ENCODE measurements around the gene KCTD4.
"Not testable (repeated sequence)": the region's sequence is repeated elsewhere in the genome, so short reads cannot be mapped to it uniquely, and the experiment has no call there.

Gene KCTD4

DNA sequence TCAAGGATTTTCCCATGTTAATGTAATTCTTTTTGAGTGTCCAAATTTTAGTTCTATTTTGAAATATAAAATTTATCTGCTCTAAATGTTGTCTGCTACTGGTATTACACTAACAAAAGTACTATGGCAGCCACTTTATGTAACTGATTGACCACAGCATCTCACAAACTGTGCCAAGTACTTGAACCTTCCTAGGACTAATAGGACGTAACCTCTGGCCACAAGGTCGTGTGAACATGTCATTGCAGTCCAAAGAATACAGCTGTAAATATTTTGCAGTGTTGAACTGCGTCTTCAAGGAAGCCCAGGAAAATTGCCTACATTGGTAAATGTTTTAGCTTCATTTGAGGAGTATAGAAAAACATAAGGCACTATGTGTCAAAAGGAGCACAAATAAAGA, 1.9 kb downstream of the KCTD4 start:
- Histone ChIP-seq H3K36me3 (ENCODE audit: control insufficient read depth, insufficient read depth, low read length) (no peaks in the 10 kb centered on the region), H3K4me3 (ENCODE audit: insufficient read depth, low read depth, low read length, poor library complexity, severe bottlenecking) (no peak overlapping the region), H3K4me1 (ENCODE audit: control insufficient read depth, insufficient read depth, low read length, poor library complexity, severe bottlenecking) (no peaks in the 10 kb centered on the region), H3K27ac (ENCODE audit: insufficient read depth, low read length, poor library complexity, severe bottlenecking) (no peak overlapping the region), H3K9me3 (ENCODE audit: control insufficient read depth, low read length) (no peaks in the 10 kb centered on the region), H3K27me3 (replicated peaks; ENCODE audit: control insufficient read depth, insufficient read depth, low read length, poor library complexity, severe bottlenecking) (no peaks in the 10 kb centered on the region)
- no peak for DNase-seq

DNA sequence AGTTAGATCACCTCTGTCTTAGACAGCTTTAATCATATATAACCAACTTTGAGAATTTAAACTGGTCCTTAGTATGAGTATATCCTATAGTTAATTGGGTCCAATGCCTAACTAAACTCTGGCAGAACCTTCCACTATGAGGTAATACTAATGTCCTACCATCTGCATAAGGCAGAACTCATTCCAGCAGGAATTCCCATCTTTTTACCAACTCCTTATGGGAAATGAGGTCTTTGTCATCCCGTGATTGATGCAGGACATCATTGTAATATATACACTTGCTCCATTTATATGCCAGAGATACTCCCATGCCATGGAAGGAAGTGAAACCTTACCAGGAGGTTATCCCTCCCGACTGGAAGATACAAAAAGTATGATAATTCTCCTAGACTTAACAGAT, 2.8 kb downstream of the KCTD4 start:
- Histone ChIP-seq H3K27me3 (replicated peaks; ENCODE audit: control insufficient read depth, insufficient read depth, low read length, poor library complexity, severe bottlenecking) (no peaks in the 10 kb centered on the region), H3K4me1 (ENCODE audit: control insufficient read depth, insufficient read depth, low read length, poor library complexity, severe bottlenecking) (no peaks in the 10 kb centered on the region), H3K9me3 (ENCODE audit: control insufficient read depth, low read length) (no peaks in the 10 kb centered on the region), H3K27ac (ENCODE audit: insufficient read depth, low read length, poor library complexity, severe bottlenecking) (no peak overlapping the region), H3K4me3 (ENCODE audit: insufficient read depth, low read depth, low read length, poor library complexity, severe bottlenecking) (no peak overlapping the region), H3K36me3 (ENCODE audit: control insufficient read depth, insufficient read depth, low read length) (no peaks in the 10 kb centered on the region)
- no peak for DNase-seq

DNA sequence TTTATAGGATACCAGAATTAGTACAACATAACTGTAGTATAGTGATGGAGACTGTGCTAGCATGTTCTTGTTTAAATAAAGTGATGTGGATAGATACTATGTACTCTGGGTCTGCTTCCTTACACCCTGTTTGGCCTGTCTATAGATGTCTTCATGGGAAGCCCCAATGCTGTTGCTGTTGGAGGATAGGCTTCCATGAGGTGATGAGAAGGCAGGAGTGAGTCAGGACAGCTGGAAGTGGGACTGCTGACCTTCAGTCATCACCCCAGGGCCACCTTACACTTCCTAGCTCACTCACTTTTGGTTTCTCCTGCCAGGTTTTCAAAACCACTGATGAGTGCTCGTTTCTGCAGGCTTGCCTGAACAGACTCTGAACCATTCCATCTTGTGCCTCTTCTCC, 4.2 kb downstream of the KCTD4 start:
- Histone ChIP-seq H3K4me3 (ENCODE audit: insufficient read depth, low read depth, low read length, poor library complexity, severe bottlenecking) (no peak overlapping the region), H3K27ac (ENCODE audit: insufficient read depth, low read length, poor library complexity, severe bottlenecking) (no peak overlapping the region), H3K36me3 (ENCODE audit: control insufficient read depth, insufficient read depth, low read length) (no peaks in the 10 kb centered on the region), H3K4me1 (ENCODE audit: control insufficient read depth, insufficient read depth, low read length, poor library complexity, severe bottlenecking) (no peaks in the 10 kb centered on the region), H3K27me3 (replicated peaks; ENCODE audit: control insufficient read depth, insufficient read depth, low read length, poor library complexity, severe bottlenecking) (no peaks in the 10 kb centered on the region), H3K9me3 (ENCODE audit: control insufficient read depth, low read length) (no peaks in the 10 kb centered on the region)
- DNase-seq = no peak

DNA sequence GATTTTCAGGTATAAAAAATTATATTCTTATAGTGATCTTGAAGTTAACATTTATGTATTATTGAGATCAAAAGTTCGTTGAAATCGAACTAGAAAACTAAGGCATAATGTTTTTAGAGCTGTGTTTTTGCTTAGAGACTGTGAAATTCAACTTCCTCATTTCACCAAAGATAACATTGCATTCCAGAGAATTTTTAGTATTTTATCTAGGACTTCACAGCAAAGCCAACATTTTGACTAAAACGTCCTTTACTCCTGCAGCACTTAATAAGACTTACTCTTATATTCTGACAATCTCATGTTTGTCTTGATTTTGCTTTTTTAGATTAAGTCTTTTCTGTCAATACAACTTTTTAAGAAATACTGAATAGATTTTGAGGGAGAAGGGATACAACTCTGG, 4.7 kb downstream of the KCTD4 start:
- DNase-seq = no peak
- Histone ChIP-seq H3K4me3 (ENCODE audit: insufficient read depth, low read depth, low read length, poor library complexity, severe bottlenecking) (no peak overlapping the region), H3K27ac (ENCODE audit: insufficient read depth, low read length, poor library complexity, severe bottlenecking) (no peak overlapping the region), H3K27me3 (replicated peaks; ENCODE audit: control insufficient read depth, insufficient read depth, low read length, poor library complexity, severe bottlenecking) (no peaks in the 10 kb centered on the region), H3K36me3 (ENCODE audit: control insufficient read depth, insufficient read depth, low read length) (no peaks in the 10 kb centered on the region), H3K9me3 (ENCODE audit: control insufficient read depth, low read length) (no peaks in the 10 kb centered on the region), H3K4me1 (ENCODE audit: control insufficient read depth, insufficient read depth, low read length, poor library complexity, severe bottlenecking) (no peaks in the 10 kb centered on the region)

DNA sequence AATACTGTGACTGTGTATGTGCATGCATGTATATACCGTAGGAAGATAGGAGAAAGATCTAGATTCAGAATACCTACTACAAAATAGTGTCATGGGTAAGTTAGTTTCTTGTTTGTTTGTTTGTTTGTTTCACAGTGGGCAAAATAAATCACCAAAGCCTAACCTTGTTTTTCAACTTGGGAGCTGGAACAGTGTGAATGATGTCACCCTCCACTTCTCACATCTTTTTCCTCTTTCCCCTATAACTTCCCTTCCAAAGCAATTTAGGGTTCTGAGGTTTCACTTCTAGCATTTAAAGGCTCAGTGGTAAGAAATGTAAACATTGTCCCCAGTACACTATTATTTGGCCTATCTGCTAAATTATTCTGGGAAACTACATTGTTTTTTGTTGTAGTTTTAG, 5.4 kb downstream of the KCTD4 start:
- H3K27ac ChIP-seq (ENCODE audit: insufficient read depth, low read length, poor library complexity, severe bottlenecking) = no peak overlapping the region
- H3K9me3 ChIP-seq (ENCODE audit: control insufficient read depth, low read length) = no peaks in the 10 kb centered on the region
- no peaks in the 10 kb centered on the region for H3K27me3 ChIP-seq (replicated peaks; ENCODE audit: control insufficient read depth, insufficient read depth, low read length, poor library complexity, severe bottlenecking)
- DNase-seq = no peak
- no peak overlapping the region for H3K4me3 ChIP-seq (ENCODE audit: insufficient read depth, low read depth, low read length, poor library complexity, severe bottlenecking)
- no peaks in the 10 kb centered on the region for H3K36me3 ChIP-seq (ENCODE audit: control insufficient read depth, insufficient read depth, low read length)
- H3K4me1 ChIP-seq (ENCODE audit: control insufficient read depth, insufficient read depth, low read length, poor library complexity, severe bottlenecking) = no peaks in the 10 kb centered on the region

DNA sequence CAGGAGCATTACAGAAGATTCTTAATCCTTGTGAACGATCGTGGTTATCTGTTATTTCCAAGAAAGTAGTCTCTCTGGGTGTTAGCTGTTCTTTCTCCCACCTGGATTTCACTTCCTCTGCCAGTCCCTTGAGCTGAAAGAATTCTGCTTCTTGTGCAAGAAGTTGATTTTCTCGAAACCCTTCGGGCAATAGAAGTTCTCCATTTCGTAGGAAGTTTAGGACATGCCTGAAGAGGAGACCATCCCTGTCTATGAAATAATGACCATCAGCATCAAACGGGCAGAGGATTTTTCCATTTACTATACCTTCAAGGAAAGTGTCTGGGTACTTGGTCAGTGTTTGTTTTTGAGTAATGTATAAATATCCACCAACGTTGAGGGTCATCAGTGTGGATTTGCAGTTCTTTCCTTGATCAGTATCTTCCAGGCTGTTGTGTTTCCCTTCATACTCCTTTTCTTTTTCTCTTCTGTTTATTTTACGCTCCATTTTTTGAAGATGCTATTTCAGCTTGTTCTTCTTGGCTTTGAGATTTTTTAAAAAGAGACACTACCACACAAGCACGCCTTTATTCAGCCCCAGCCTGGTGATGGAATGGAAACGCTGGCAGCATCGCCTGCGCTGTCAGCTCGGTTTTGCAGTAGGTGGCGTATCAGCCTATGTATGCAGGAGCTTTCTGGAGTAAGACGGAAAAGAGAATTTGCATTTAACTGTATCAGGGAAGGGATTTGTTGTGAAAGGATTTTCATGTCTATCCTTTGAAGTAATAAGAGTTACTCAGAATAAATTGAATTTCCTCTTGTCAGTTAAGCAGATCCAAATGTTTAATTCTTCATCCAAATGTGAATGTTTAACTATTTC, 6.5 kb downstream of the KCTD4 start:
- no peaks in the 10 kb centered on the region for H3K4me1 ChIP-seq (ENCODE audit: control insufficient read depth, insufficient read depth, low read length, poor library complexity, severe bottlenecking)
- no peak for DNase-seq
- H3K27ac ChIP-seq (ENCODE audit: insufficient read depth, low read length, poor library complexity, severe bottlenecking) = no peak overlapping the region
- H3K27me3 ChIP-seq (replicated peaks; ENCODE audit: control insufficient read depth, insufficient read depth, low read length, poor library complexity, severe bottlenecking) = no peaks in the 10 kb centered on the region
- no peak overlapping the region for H3K4me3 ChIP-seq (ENCODE audit: insufficient read depth, low read depth, low read length, poor library complexity, severe bottlenecking)
- H3K9me3 ChIP-seq (ENCODE audit: control insufficient read depth, low read length) = no peaks in the 10 kb centered on the region
- no peaks in the 10 kb centered on the region for H3K36me3 ChIP-seq (ENCODE audit: control insufficient read depth, insufficient read depth, low read length)

DNA sequence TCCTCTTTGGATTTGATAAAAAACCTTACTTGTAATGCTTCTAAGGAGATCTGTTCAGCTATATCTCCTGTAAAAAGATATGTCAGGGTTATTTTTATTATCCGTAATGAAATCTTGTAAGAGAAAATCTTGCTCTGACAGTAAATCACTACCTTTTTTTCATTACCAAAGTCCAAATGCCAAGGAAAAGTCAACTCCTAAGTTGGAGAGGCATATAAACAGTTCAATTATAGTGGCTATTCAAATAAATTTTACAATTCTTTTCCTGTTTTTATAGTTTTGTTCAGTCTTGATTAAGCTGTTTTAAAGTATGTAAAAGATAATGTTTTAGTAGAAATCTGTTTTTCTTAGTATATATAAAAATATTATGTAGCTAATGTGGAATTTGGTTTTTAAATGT, 9.0 kb downstream of the KCTD4 start:
- no peaks in the 10 kb centered on the region for H3K27me3 ChIP-seq (replicated peaks; ENCODE audit: control insufficient read depth, insufficient read depth, low read length, poor library complexity, severe bottlenecking)
- H3K9me3 ChIP-seq (ENCODE audit: control insufficient read depth, low read length) = no peaks in the 10 kb centered on the region
- no peaks in the 10 kb centered on the region for H3K4me1 ChIP-seq (ENCODE audit: control insufficient read depth, insufficient read depth, low read length, poor library complexity, severe bottlenecking)
- H3K4me3 ChIP-seq (ENCODE audit: insufficient read depth, low read depth, low read length, poor library complexity, severe bottlenecking) = no peak overlapping the region
- no peaks in the 10 kb centered on the region for H3K36me3 ChIP-seq (ENCODE audit: control insufficient read depth, insufficient read depth, low read length)
- no peak for DNase-seq
- no peak overlapping the region for H3K27ac ChIP-seq (ENCODE audit: insufficient read depth, low read length, poor library complexity, severe bottlenecking)

DNA sequence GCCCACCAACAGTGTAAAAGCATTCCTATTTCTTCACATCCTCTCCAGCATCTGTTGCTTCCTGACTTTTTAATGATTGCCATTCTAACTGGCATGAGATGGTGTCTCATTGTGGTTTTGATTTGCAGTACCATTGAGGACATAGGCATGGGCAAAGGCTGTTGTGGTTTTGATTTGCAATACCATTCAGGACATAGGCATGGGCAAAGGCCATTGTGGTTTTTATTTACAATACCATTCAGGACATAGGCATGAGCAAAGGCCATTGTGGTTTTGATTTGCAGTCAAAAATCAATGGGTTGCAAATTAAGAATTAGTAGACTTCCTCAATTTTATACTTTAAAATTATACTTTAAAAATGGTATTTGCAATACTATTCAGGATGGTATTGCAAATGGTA, 11.3 kb downstream of the KCTD4 start:
- H3K27ac ChIP-seq (ENCODE audit: insufficient read depth, low read length, poor library complexity, severe bottlenecking); H3K9me3 ChIP-seq (ENCODE audit: control insufficient read depth, low read length); DNase-seq; H3K36me3 ChIP-seq (ENCODE audit: control insufficient read depth, insufficient read depth, low read length); H3K27me3 ChIP-seq (replicated peaks; ENCODE audit: control insufficient read depth, insufficient read depth, low read length, poor library complexity, severe bottlenecking); H3K4me1 ChIP-seq (ENCODE audit: control insufficient read depth, insufficient read depth, low read length, poor library complexity, severe bottlenecking); H3K4me3 ChIP-seq (ENCODE audit: insufficient read depth, low read depth, low read length, poor library complexity, severe bottlenecking): not testable (repeated sequence)

DNA sequence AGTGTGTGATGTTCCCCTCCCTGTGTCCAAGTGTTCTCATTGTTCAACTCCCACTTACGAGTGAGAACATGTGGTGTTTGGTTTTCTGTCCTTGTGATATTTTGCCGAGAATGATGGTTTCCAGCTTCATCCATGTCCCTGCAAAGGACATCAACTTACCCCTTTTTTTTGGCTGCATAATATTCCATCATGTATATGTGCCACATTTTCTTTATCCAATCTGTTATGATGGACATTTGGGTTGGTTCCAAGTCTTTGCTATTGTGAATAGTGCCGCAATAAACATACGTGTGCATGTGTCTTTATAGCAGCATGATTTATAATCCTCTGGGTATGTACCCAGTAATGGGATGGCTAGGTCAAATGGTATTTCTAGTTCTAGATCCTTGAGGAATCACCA, 11.8 kb downstream of the KCTD4 start:
- not testable (repeated sequence) for H3K4me1 ChIP-seq (ENCODE audit: control insufficient read depth, insufficient read depth, low read length, poor library complexity, severe bottlenecking); H3K27ac ChIP-seq (ENCODE audit: insufficient read depth, low read length, poor library complexity, severe bottlenecking); H3K9me3 ChIP-seq (ENCODE audit: control insufficient read depth, low read length); H3K4me3 ChIP-seq (ENCODE audit: insufficient read depth, low read depth, low read length, poor library complexity, severe bottlenecking); DNase-seq; H3K36me3 ChIP-seq (ENCODE audit: control insufficient read depth, insufficient read depth, low read length); H3K27me3 ChIP-seq (replicated peaks; ENCODE audit: control insufficient read depth, insufficient read depth, low read length, poor library complexity, severe bottlenecking)

DNA sequence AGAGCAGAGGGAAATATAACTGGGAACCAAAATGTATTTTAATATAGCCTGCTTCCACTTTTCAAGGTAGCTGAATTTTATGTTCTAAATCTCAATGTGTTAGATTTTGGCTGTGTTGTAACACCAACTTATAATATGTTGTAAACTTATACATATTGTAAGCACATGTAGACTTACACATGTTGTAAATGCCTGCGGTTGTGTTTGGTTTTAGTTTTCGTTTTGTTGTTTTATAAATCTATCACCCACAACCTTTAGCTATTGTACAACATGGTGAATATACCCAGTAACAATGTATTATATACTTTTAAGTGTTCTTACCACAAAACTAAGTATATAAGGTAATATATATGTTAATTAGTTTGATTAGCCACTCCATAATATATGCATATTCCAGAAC, 15.6 kb downstream of the KCTD4 start:
- Histone ChIP-seq H3K36me3 (ENCODE audit: control insufficient read depth, insufficient read depth, low read length) (peaks cover 9% of the 10 kb centered on the region), H3K9me3 (ENCODE audit: control insufficient read depth, low read length) (no peaks in the 10 kb centered on the region), H3K4me1 (ENCODE audit: control insufficient read depth, insufficient read depth, low read length, poor library complexity, severe bottlenecking) (no peaks in the 10 kb centered on the region), H3K27ac (ENCODE audit: insufficient read depth, low read length, poor library complexity, severe bottlenecking) (no peak overlapping the region), H3K27me3 (replicated peaks; ENCODE audit: control insufficient read depth, insufficient read depth, low read length, poor library complexity, severe bottlenecking) (no peaks in the 10 kb centered on the region), H3K4me3 (ENCODE audit: insufficient read depth, low read depth, low read length, poor library complexity, severe bottlenecking) (no peak overlapping the region)
- no peak for DNase-seq
